C4-2B (cell line): ENCODE results near the gene TTBK2.

Experiments
- ZFX ChIP-seq: fragments of 450-650 bp; IDR thresholded peaks from 2 replicates; pipeline ENCODE4 v1.6.1; 2017
- TF ChIP-seq, protein P1 (sequence below): fragments of 450-650 bp; conservative IDR thresholded peaks from 2 replicates; pipeline ENCODE4 v1.5.1; 2017; ENCODE audit warnings: mild to moderate bottlenecking

DNA sequence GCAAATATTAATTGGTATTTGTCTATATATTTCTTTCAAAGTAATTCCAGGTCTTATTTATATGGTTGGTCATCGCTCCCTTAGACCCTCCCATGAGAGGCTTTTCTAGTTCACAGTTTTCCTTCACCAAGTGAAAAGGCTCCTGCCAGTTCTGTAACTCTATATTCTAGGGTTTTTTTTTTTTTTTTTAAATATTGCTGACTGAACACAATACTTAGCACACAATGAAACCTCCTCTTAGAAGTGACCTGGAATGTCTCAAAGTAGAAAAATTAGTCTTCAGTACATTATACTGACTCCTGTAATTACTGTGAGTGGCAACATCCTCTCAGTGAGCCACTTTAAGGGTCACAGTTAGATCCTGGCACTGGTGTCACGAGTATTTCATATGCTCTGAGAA lies 135.0 kb downstream of the TTBK2 start:
- TF ChIP-seq, protein P1, sequence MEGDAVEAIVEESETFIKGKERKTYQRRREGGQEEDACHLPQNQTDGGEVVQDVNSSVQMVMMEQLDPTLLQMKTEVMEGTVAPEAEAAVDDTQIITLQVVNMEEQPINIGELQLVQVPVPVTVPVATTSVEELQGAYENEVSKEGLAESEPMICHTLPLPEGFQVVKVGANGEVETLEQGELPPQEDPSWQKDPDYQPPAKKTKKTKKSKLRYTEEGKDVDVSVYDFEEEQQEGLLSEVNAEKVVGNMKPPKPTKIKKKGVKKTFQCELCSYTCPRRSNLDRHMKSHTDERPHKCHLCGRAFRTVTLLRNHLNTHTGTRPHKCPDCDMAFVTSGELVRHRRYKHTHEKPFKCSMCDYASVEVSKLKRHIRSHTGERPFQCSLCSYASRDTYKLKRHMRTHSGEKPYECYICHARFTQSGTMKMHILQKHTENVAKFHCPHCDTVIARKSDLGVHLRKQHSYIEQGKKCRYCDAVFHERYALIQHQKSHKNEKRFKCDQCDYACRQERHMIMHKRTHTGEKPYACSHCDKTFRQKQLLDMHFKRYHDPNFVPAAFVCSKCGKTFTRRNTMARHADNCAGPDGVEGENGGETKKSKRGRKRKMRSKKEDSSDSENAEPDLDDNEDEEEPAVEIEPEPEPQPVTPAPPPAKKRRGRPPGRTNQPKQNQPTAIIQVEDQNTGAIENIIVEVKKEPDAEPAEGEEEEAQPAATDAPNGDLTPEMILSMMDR = no peak
- TF ChIP-seq ZFX = no peak
